Measurements from ENCODE around the gene FADS2. TPM values are rescaled to one million over a fixed set of nuclear protein-coding genes. Genes with fewer than 3 reads are reported as not detected.

The FADS2 gene
- total and polyA plus RNA-seq, 2 experiments from 2014 or later = 124 to 392 TPM

DNA sequence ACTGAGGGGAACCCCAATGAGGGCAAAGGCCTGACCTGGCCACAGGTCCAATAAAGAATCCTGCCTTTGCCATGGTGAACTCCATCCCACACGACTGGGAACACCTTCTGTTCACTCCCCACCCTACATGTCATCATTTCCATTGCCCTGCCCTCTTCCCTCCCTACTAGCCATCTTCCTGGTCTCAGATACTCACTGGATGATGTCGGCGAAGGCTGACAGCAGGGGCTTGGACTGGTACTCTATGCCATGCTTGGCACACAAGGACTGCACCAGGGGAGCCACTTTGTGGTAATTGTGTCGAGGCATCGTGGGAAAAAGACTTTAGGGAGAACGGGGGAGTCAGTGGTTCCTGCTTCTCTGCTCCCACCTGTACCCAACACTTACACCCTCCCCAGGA, 25.5 kb upstream of the FADS2 start:
- Histone ChIP-seq H4K20me1 (replicated peaks; ENCODE audit: insufficient read depth) (peaks cover 13% of the 10 kb centered on the region), H3K36me3 (ENCODE audit: insufficient read depth) (peaks cover 41% of the 10 kb centered on the region), H3F3A (replicated peaks; ENCODE audit: low read depth) (peaks cover 18% of the 10 kb centered on the region; the same call in 1 of the 2 replicates), H3K9me2 (ENCODE audit: insufficient read depth) (no peaks in the 10 kb centered on the region), H2AFZ (no peak overlapping the region), H3K4me3 (no peak overlapping the region), H3K27ac (ENCODE audit: low read depth) (no peak overlapping the region), H3K79me2 (replicated peaks; ENCODE audit: insufficient read depth) (peaks cover 8% of the 10 kb centered on the region), H3K4me1 (ENCODE audit: insufficient read depth) (no peaks in the 10 kb centered on the region), H3K27me3 (ENCODE audit: insufficient read depth) (no peaks in the 10 kb centered on the region), H3K4me2 (no peak overlapping the region)
- no peak overlapping the region for H3K4me3 Mint-ChIP-seq
- TF ChIP-seq CREB1 (CRISPR knock-in tag; IDR thresholded peaks at IDR 0.05; ENCODE audit: low read depth) (no peak), NANOG (IDR thresholded peaks at IDR 0.05; ENCODE audit: borderline replicate concordance) (no peak), EZH2phosphoT487 (IDR thresholded peaks at IDR 0.05; ENCODE audit: unreplicated experiment) (no peak), ZNF114 (CRISPR knock-in tag; IDR thresholded peaks at IDR 0.05) (no peak), STAT1 (IDR thresholded peaks at IDR 0.05; ENCODE audit: unreplicated experiment) (no peak), JUNB (IDR thresholded peaks at IDR 0.05; ENCODE audit: unreplicated experiment) (no peak), ZNF331 (CRISPR knock-in tag; IDR thresholded peaks at IDR 0.05; ENCODE audit: low read depth) (no peak), EZH2 (IDR thresholded peaks at IDR 0.05; ENCODE audit: low read depth, unreplicated experiment) (no peak), POLR2AphosphoS5 (IDR thresholded peaks at IDR 0.05; ENCODE audit: low read depth) (no peak)
- TF ChIP-seq, protein P1, sequence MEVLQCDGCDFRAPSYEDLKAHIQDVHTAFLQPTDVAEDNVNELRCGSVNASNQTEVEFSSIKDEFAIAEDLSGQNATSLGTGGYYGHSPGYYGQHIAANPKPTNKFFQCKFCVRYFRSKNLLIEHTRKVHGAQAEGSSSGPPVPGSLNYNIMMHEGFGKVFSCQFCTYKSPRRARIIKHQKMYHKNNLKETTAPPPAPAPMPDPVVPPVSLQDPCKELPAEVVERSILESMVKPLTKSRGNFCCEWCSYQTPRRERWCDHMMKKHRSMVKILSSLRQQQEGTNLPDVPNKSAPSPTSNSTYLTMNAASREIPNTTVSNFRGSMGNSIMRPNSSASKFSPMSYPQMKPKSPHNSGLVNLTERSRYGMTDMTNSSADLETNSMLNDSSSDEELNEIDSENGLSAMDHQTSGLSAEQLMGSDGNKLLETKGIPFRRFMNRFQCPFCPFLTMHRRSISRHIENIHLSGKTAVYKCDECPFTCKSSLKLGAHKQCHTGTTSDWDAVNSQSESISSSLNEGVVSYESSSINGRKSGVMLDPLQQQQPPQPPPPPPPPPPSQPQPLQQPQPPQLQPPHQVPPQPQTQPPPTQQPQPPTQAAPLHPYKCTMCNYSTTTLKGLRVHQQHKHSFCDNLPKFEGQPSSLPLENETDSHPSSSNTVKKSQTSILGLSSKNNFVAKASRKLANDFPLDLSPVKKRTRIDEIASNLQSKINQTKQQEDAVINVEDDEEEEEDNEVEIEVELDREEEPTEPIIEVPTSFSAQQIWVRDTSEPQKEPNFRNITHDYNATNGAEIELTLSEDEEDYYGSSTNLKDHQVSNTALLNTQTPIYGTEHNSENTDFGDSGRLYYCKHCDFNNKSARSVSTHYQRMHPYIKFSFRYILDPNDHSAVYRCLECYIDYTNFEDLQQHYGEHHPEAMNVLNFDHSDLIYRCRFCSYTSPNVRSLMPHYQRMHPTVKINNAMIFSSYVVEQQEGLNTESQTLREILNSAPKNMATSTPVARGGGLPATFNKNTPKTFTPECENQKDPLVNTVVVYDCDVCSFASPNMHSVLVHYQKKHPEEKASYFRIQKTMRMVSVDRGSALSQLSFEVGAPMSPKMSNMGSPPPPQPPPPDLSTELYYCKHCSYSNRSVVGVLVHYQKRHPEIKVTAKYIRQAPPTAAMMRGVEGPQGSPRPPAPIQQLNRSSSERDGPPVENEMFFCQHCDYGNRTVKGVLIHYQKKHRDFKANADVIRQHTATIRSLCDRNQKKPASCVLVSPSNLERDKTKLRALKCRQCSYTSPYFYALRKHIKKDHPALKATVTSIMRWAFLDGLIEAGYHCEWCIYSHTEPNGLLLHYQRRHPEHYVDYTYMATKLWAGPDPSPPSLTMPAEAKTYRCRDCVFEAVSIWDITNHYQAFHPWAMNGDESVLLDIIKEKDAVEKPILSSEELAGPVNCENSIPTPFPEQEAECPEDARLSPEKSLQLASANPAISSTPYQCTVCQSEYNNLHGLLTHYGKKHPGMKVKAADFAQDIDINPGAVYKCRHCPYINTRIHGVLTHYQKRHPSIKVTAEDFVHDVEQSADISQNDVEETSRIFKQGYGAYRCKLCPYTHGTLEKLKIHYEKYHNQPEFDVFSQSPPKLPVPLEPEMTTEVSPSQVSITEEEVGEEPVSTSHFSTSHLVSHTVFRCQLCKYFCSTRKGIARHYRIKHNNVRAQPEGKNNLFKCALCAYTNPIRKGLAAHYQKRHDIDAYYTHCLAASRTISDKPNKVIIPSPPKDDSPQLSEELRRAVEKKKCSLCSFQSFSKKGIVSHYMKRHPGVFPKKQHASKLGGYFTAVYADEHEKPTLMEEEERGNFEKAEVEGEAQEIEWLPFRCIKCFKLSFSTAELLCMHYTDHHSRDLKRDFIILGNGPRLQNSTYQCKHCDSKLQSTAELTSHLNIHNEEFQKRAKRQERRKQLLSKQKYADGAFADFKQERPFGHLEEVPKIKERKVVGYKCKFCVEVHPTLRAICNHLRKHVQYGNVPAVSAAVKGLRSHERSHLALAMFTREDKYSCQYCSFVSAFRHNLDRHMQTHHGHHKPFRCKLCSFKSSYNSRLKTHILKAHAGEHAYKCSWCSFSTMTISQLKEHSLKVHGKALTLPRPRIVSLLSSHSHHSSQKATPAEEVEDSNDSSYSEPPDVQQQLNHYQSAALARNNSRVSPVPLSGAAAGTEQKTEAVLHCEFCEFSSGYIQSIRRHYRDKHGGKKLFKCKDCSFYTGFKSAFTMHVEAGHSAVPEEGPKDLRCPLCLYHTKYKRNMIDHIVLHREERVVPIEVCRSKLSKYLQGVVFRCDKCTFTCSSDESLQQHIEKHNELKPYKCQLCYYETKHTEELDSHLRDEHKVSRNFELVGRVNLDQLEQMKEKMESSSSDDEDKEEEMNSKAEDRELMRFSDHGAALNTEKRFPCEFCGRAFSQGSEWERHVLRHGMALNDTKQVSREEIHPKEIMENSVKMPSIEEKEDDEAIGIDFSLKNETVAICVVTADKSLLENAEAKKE (CRISPR knock-in tag; IDR thresholded peaks at IDR 0.05) = no peak
- TF ChIP-seq, protein P2, sequence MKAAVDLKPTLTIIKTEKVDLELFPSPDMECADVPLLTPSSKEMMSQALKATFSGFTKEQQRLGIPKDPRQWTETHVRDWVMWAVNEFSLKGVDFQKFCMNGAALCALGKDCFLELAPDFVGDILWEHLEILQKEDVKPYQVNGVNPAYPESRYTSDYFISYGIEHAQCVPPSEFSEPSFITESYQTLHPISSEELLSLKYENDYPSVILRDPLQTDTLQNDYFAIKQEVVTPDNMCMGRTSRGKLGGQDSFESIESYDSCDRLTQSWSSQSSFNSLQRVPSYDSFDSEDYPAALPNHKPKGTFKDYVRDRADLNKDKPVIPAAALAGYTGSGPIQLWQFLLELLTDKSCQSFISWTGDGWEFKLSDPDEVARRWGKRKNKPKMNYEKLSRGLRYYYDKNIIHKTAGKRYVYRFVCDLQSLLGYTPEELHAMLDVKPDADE (IDR thresholded peaks at IDR 0.05) = no peak
- TF ChIP-seq, protein P3, sequence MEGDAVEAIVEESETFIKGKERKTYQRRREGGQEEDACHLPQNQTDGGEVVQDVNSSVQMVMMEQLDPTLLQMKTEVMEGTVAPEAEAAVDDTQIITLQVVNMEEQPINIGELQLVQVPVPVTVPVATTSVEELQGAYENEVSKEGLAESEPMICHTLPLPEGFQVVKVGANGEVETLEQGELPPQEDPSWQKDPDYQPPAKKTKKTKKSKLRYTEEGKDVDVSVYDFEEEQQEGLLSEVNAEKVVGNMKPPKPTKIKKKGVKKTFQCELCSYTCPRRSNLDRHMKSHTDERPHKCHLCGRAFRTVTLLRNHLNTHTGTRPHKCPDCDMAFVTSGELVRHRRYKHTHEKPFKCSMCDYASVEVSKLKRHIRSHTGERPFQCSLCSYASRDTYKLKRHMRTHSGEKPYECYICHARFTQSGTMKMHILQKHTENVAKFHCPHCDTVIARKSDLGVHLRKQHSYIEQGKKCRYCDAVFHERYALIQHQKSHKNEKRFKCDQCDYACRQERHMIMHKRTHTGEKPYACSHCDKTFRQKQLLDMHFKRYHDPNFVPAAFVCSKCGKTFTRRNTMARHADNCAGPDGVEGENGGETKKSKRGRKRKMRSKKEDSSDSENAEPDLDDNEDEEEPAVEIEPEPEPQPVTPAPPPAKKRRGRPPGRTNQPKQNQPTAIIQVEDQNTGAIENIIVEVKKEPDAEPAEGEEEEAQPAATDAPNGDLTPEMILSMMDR (conservative IDR thresholded peaks at IDR 0.05; ENCODE audit: low read depth in 2 of 2) = no peak
- TF ChIP-seq, protein P4, sequence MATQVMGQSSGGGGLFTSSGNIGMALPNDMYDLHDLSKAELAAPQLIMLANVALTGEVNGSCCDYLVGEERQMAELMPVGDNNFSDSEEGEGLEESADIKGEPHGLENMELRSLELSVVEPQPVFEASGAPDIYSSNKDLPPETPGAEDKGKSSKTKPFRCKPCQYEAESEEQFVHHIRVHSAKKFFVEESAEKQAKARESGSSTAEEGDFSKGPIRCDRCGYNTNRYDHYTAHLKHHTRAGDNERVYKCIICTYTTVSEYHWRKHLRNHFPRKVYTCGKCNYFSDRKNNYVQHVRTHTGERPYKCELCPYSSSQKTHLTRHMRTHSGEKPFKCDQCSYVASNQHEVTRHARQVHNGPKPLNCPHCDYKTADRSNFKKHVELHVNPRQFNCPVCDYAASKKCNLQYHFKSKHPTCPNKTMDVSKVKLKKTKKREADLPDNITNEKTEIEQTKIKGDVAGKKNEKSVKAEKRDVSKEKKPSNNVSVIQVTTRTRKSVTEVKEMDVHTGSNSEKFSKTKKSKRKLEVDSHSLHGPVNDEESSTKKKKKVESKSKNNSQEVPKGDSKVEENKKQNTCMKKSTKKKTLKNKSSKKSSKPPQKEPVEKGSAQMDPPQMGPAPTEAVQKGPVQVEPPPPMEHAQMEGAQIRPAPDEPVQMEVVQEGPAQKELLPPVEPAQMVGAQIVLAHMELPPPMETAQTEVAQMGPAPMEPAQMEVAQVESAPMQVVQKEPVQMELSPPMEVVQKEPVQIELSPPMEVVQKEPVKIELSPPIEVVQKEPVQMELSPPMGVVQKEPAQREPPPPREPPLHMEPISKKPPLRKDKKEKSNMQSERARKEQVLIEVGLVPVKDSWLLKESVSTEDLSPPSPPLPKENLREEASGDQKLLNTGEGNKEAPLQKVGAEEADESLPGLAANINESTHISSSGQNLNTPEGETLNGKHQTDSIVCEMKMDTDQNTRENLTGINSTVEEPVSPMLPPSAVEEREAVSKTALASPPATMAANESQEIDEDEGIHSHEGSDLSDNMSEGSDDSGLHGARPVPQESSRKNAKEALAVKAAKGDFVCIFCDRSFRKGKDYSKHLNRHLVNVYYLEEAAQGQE (IDR thresholded peaks at IDR 0.05; ENCODE audit: unreplicated experiment) = no peak
- H3K4me1 Mint-ChIP-seq = no peaks in the 10 kb centered on the region
- H3K27ac Mint-ChIP-seq = no peak overlapping the region
- peaks cover 3% of the 10 kb centered on the region for H3K27me3 Mint-ChIP-seq (ENCODE audit: insufficient read depth, low read depth, poor library complexity)
- DNase-seq (ENCODE audit: low spot score) = no peak
- H3K36me3 Mint-ChIP-seq (ENCODE audit: low read depth) = peaks cover 83% of the 10 kb centered on the region
- ATAC-seq = no peak
- no peaks in the 10 kb centered on the region for H3K9me3 Mint-ChIP-seq
